IPS DF 4.7 (cell line): Measurements from ENCODE around the gene PBX1.

Source experiments
- DNase-seq: peaks from one replicate; pipeline ENCODE4 v3.0.0-alpha.2; 2013; ENCODE audit warnings: low spot score; ENCODE audit errors: extremely low read depth

The PBX1 gene

GRCh38 chr1:164617377-164618201 is 58.6 kb downstream of the PBX1 start:
- DNase-seq, result peak; percentile 28

GRCh38 chr1:164618202-164618564 is 59.2 kb downstream of the PBX1 start:
- DNase-seq, result no peak

- DNase-seq, result no peak
Observed at GRCh38 chr1:164619006-164619784, 60.2 kb downstream of the PBX1 start.

- no peak for DNase-seq
Observed at GRCh38 chr1:164622068-164622845, 63.3 kb downstream of the PBX1 start.

GRCh38 chr1:164623805-164624204 is 64.8 kb downstream of the PBX1 start:
- no peak for DNase-seq

GRCh38 chr1:164624400-164624799 is 65.4 kb downstream of the PBX1 start:
- DNase-seq, result no peak

- DNase-seq, result no peak
Observed at GRCh38 chr1:164625004-164625617, 66.1 kb downstream of the PBX1 start.

GRCh38 chr1:164628772-164629171 is 69.8 kb downstream of the PBX1 start:
- no peak for DNase-seq

GRCh38 chr1:164629971-164630370 is 71.0 kb downstream of the PBX1 start:
- DNase-seq, result no peak

GRCh38 chr1:164630626-164631396 is 71.8 kb downstream of the PBX1 start:
- DNase-seq, result no peak

GRCh38 chr1:164631751-164632150 is 72.8 kb downstream of the PBX1 start:
- DNase-seq, result no peak

- no peak for DNase-seq
Observed at GRCh38 chr1:164633997-164634396, 75.0 kb downstream of the PBX1 start.

GRCh38 chr1:164635059-164635802 is 76.2 kb downstream of the PBX1 start:
- DNase-seq, result no peak

GRCh38 chr1:164635803-164636731 is 77.1 kb downstream of the PBX1 start:
- DNase-seq, result no peak

- no peak for DNase-seq
Observed at GRCh38 chr1:164636757-164637156, 77.8 kb downstream of the PBX1 start.

- DNase-seq, result no peak
Observed at GRCh38 chr1:164637461-164638375, 78.7 kb downstream of the PBX1 start.

GRCh38 chr1:164638492-164639202 is 79.7 kb downstream of the PBX1 start:
- DNase-seq, result no peak
